Measurements from ENCODE around the gene C1QTNF1. TPM values are rescaled to one million over a fixed set of nuclear protein-coding genes. Genes with fewer than 3 reads are reported as not detected.

Gene C1QTNF1
- total RNA-seq, 1 experiment from 2014 or later: 19.9 TPM

DNA sequence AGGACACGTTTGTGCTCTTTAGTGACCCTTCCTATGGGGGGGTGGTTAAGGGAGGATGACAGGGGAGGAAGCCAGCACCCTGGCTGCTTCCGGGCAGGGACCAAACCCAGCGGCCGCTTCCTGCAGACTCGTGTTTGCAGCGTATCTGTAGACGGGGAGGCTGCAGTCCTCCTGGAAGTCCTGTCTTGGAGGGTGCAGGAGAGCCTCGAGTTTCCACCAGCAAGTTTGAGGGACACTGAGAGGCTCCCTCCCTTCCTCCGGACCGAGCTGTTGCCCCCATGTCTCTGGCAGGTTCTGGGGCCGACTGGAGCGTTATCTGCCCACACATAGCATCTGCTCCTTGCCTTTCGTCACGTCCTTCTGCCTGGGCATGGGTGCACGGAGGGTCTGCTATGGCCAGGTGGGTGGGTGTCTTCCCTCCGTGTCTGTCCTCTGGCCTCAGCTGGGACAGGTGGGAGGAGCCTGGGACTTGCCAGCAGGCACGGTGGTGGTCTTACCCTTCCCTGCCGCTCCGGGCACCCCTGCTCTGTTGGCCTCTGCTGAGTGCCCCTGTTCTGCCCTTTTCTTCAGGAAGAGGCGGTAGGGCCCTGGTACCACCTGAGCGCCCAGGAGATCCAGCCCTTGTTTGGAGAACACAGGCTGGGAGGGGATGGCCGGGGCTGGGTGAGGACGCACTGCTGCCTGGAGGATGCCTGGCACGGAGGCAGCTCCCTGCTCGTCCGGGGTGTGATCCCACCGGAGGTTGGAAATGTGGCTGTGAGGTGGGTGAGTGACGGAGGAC is 59.4 kb downstream of the C1QTNF1 start:
- H3K36me3 Mint-ChIP-seq (ENCODE audit: insufficient read depth, unreplicated experiment): peaks cover 34% of the 10 kb centered on the region
- Histone ChIP-seq H3K4me3 (ENCODE audit: low read depth, low read length) (no peak overlapping the region), H3K9me3 (no peaks in the 10 kb centered on the region), H3K36me3 (ENCODE audit: control insufficient read depth, insufficient read depth, low read length) (peaks cover 3% of the 10 kb centered on the region), H3K4me1 (no peaks in the 10 kb centered on the region), H3K27me3 (replicated peaks; ENCODE audit: control insufficient read depth, insufficient read depth, low read length) (no peaks in the 10 kb centered on the region)
- no TSS peak for BruUV-seq (replicated peaks)
- no peak overlapping the region for H3K27ac Mint-ChIP-seq (ENCODE audit: unreplicated experiment)
- TF ChIP-seq, protein P1, sequence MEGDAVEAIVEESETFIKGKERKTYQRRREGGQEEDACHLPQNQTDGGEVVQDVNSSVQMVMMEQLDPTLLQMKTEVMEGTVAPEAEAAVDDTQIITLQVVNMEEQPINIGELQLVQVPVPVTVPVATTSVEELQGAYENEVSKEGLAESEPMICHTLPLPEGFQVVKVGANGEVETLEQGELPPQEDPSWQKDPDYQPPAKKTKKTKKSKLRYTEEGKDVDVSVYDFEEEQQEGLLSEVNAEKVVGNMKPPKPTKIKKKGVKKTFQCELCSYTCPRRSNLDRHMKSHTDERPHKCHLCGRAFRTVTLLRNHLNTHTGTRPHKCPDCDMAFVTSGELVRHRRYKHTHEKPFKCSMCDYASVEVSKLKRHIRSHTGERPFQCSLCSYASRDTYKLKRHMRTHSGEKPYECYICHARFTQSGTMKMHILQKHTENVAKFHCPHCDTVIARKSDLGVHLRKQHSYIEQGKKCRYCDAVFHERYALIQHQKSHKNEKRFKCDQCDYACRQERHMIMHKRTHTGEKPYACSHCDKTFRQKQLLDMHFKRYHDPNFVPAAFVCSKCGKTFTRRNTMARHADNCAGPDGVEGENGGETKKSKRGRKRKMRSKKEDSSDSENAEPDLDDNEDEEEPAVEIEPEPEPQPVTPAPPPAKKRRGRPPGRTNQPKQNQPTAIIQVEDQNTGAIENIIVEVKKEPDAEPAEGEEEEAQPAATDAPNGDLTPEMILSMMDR (IDR thresholded peaks at IDR 0.05; ENCODE audit: insufficient read depth in 1 of 2, low read depth in 1 of 2, low read length in 1 of 2, severe bottlenecking in 1 of 2, unreplicated experiment in 1 of 2): no peak
- H3K4me1 Mint-ChIP-seq (ENCODE audit: low read depth, unreplicated experiment): no peaks in the 10 kb centered on the region
- POLR2A ChIA-PET: no interaction called here
- DNase-seq: no peak
- intact Hi-C loops (cut with micrococcal nuclease; ENCODE audit: unreplicated experiment): no loop called here
- H3K4me3 Mint-ChIP-seq (ENCODE audit: unreplicated experiment): no peak overlapping the region
- H3K9me3 Mint-ChIP-seq (ENCODE audit: unreplicated experiment): no peaks in the 10 kb centered on the region
- CTCF ChIA-PET: interaction anchor here (0.6 to 1.4 kb wide), 5 partner anchors 22 to 308 kb away, joined by 3 to 8 read pairs (median 3); no protein-coding TSS in a partner anchor
- H3K27me3 Mint-ChIP-seq (ENCODE audit: insufficient read depth, unreplicated experiment): no peaks in the 10 kb centered on the region

DNA sequence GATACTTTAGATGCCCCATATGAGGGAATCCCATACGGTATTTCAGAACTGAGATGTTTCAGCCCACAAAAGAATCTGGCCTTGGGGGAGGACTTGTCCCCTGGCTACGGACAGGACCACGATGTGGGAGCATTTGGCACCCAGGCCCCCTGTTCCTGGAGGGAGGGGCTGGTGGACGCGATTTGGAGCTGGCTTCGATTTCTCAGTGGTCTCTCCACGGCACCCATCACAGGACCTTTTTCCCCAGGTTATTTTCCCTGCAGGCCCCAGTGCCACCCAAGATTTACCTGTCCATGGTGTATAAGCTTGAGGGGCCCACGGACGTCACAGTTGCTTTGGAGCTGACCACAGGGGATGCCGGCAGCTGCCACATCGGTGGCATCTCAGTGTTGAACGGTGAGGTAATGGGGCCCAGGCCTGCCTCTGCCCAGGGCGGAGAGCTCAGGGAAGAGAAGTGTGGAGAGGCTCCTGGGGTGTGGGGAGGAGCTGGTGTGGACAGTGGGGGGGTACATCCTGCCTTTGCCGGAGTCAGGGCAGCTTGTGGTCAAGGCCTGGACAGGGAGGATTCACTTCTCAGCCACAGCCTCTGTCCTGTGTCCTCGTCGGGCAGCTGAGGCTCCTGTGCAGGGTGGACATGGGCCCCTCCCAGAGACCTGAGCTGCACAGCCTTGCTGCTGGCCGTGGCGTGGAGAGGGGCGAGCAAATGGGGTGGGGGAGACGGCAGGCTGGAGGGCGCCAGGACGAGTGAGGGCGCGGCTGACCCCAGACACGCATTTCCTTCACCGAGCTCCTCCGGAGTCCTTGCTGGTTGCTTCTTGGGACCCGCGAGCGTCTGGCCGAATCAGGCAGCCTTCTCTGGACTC is 60.6 kb downstream of the C1QTNF1 start:
- Mint-ChIP-seq H3K36me3 (ENCODE audit: insufficient read depth, unreplicated experiment) (peaks cover 34% of the 10 kb centered on the region), H3K9me3 (ENCODE audit: unreplicated experiment) (no peaks in the 10 kb centered on the region), H3K27me3 (ENCODE audit: insufficient read depth, unreplicated experiment) (no peaks in the 10 kb centered on the region), H3K4me1 (ENCODE audit: low read depth, unreplicated experiment) (no peaks in the 10 kb centered on the region), H3K27ac (ENCODE audit: unreplicated experiment) (no peak overlapping the region), H3K4me3 (ENCODE audit: unreplicated experiment) (no peak overlapping the region)
- no peak overlapping the region for H3K4me3 ChIP-seq (ENCODE audit: low read depth, low read length)
- H3K27me3 ChIP-seq (replicated peaks; ENCODE audit: control insufficient read depth, insufficient read depth, low read length): no peaks in the 10 kb centered on the region
- TF ChIP-seq, protein P1 (IDR thresholded peaks at IDR 0.05; ENCODE audit: insufficient read depth in 1 of 2, low read depth in 1 of 2, low read length in 1 of 2, severe bottlenecking in 1 of 2, unreplicated experiment in 1 of 2): no peak
- CTCF ChIA-PET: interaction anchor here (0.7 to 1.3 kb wide), 4 partner anchors 40 to 309 kb away, joined by 3 to 5 read pairs (median 3); no protein-coding TSS in a partner anchor
- BruUV-seq (replicated peaks): no TSS peak
- intact Hi-C loops (cut with micrococcal nuclease; ENCODE audit: unreplicated experiment): no loop called here
- no peaks in the 10 kb centered on the region for H3K4me1 ChIP-seq
- no peak for DNase-seq
- H3K9me3 ChIP-seq: no peaks in the 10 kb centered on the region
- POLR2A ChIA-PET: no interaction called here
- peaks cover 3% of the 10 kb centered on the region for H3K36me3 ChIP-seq (ENCODE audit: control insufficient read depth, insufficient read depth, low read length)

DNA sequence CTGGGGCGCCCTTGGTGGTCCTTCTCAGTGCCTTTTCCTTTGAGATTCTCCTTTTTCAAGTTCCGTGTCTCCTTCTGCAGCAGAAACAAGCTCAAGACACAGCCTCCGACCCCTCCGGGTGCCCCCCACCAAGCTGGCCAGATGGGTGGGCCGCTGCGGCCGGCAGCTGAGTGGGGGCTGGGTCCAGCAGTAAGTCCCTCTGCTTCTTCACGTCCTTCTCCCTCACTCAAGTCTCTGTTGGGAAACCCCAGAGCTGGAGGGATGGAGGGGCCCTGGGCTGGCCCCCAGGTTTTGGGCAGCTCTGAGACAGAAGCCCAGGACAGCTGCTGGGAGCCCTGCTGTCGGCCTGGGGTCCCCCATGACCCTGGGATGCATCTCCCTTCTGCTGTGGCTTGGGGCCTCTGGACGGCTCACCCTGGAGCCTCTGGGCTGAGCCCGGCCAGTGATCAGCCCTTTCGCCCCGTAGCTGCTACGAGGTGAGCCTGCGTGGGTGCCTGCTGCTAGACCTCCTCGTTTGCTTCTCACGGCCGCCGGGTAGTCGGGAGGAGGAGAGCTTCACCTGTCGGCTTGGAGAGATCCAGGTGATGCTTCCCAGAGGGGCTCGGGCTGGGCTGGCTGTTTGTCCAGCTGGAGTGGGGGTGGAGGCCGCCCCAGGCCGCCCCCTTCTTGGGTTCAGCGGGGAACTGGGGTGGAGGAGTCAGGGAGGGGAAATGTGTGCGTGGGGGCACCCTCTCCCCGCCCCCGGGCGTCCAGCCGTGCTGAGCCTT is 61.4 kb downstream of the C1QTNF1 start:
- Mint-ChIP-seq H3K9me3 (ENCODE audit: unreplicated experiment) (no peaks in the 10 kb centered on the region), H3K27me3 (ENCODE audit: insufficient read depth, unreplicated experiment) (no peaks in the 10 kb centered on the region), H3K4me3 (ENCODE audit: unreplicated experiment) (no peak overlapping the region), H3K4me1 (ENCODE audit: low read depth, unreplicated experiment) (no peaks in the 10 kb centered on the region), H3K27ac (ENCODE audit: unreplicated experiment) (no peak overlapping the region), H3K36me3 (ENCODE audit: insufficient read depth, unreplicated experiment) (peaks cover 27% of the 10 kb centered on the region)
- H3K9me3 ChIP-seq: no peaks in the 10 kb centered on the region
- ChIA-PET CTCF (interaction anchor here (0.7 to 1.3 kb wide), 3 partner anchors 40 to 308 kb away, joined by 3 to 5 read pairs (median 3); no protein-coding TSS in a partner anchor), POLR2A (no interaction called here)
- no peaks in the 10 kb centered on the region for H3K27me3 ChIP-seq (replicated peaks; ENCODE audit: control insufficient read depth, insufficient read depth, low read length)
- no peak for DNase-seq
- peaks cover 3% of the 10 kb centered on the region for H3K36me3 ChIP-seq (ENCODE audit: control insufficient read depth, insufficient read depth, low read length)
- BruUV-seq (replicated peaks): no TSS peak
- intact Hi-C loops (cut with micrococcal nuclease; ENCODE audit: unreplicated experiment): no loop called here
- H3K4me3 ChIP-seq (ENCODE audit: low read depth, low read length): no peak overlapping the region
- H3K4me1 ChIP-seq: no peaks in the 10 kb centered on the region
- TF ChIP-seq, protein P1 (IDR thresholded peaks at IDR 0.05; ENCODE audit: insufficient read depth in 1 of 2, low read depth in 1 of 2, low read length in 1 of 2, severe bottlenecking in 1 of 2, unreplicated experiment in 1 of 2): no peak

All from Caco-2 (cell line).